ES-I3 (cell line): ENCODE measurements around the gene DIAPH3.

Source experiments
- H3K36me3 ChIP-seq: 2 replicates; pipeline ENCODE4 v1.6.1; 2013; ENCODE audit warnings: mild to moderate bottlenecking, low read length, control low read depth, moderate library complexity; ENCODE audit not compliant: insufficient read depth
- H3K4me1 ChIP-seq: 2 replicates; pipeline ENCODE4 v1.6.1; 2013; ENCODE audit warnings: mild to moderate bottlenecking, control low read depth, low read length; ENCODE audit not compliant: insufficient read depth
- H3K9ac ChIP-seq: 2 replicates; pipeline ENCODE4 v1.6.1; 2013; ENCODE audit warnings: low read depth, mild to moderate bottlenecking, low read length, moderate library complexity
- H3K9me3 ChIP-seq: 2 replicates; pipeline ENCODE4 v1.6.1; 2013; ENCODE audit warnings: mild to moderate bottlenecking, low read length, moderate library complexity; ENCODE audit not compliant: control insufficient read depth, insufficient read depth

The DIAPH3 gene

DNA sequence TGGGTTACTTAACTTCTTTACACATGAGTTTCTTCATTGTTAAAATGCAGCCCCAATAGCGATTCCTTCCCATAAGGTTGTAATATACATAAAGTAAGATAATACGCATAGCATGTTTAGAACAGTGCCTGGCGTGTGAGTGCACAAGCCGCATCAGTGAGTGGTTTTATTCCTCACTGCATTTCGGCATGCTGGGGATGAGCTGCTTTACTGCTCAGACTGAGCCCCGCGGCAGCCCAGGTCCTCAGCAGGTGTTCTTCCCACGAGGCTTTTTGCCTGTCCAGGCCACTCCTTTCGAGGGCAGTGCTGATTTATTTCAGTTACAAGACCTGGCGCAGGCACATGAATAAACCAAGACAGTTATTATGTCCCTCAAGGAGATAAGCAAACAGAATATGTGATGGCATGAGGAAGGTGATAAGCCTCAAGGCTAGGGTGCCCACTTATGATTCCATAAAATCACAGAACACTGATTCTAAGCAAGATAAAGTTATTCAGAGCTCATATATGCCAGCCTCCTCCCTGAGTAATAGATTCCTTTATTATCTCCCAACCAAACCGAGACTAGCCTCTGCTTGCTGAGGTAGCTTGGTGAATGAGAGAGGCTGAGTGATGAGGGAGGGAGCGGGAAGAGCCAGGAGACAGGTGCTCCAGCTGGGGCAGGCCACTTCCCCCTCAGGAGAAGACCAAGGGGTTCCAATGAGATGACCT lies 505.5 kb downstream of the DIAPH3 start:
- H3K9ac ChIP-seq, result no peak overlapping the region
- H3K9me3 ChIP-seq, result no peaks in the 10 kb centered on the region
- H3K4me1 ChIP-seq, result no peaks in the 10 kb centered on the region
- H3K36me3 ChIP-seq, result no peaks in the 10 kb centered on the region

DNA sequence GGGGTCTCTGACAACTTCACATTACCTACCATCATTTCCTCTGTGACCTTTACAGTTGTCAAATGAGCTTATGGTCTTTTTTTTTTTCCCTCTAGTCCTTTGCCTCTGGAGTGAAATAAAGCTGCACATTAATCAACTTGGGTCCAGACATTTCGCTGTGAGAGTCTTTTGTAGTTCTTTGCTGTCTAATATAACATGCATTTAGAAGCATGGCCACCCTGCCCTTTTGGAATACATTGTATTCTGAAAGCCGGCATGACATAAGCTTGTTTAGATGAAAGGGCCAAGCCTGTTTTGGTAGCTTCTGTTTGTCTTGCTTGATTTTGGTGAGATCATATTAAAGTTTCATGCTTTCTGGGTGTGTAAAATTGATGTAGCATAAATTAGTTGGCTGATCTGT lies 509.8 kb downstream of the DIAPH3 start:
- Histone ChIP-seq H3K36me3 (no peaks in the 10 kb centered on the region), H3K4me1 (no peaks in the 10 kb centered on the region), H3K9ac (no peak overlapping the region), H3K9me3 (no peaks in the 10 kb centered on the region)

DNA sequence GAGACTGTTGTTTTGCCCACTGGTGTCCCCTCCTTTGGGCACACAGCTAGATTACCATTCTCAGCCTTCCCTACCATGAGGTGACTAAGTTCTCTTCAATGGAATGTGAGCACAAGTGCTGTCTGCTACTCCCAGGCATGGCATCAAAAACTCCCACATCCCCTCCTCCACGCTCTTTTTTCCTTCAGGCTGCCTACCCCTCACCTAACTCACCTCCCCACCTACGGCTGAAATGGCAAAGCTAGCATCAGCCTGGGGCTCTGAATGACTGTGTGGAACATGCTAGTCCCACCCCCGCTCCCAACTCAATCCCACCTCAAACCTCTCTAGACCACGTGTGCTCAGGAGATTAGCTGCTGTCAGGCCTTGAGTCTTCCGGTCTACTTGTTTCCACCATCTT lies 512.2 kb downstream of the DIAPH3 start:
- Histone ChIP-seq H3K9me3 (no peaks in the 10 kb centered on the region), H3K36me3 (no peaks in the 10 kb centered on the region), H3K4me1 (no peaks in the 10 kb centered on the region), H3K9ac (no peak overlapping the region)

DNA sequence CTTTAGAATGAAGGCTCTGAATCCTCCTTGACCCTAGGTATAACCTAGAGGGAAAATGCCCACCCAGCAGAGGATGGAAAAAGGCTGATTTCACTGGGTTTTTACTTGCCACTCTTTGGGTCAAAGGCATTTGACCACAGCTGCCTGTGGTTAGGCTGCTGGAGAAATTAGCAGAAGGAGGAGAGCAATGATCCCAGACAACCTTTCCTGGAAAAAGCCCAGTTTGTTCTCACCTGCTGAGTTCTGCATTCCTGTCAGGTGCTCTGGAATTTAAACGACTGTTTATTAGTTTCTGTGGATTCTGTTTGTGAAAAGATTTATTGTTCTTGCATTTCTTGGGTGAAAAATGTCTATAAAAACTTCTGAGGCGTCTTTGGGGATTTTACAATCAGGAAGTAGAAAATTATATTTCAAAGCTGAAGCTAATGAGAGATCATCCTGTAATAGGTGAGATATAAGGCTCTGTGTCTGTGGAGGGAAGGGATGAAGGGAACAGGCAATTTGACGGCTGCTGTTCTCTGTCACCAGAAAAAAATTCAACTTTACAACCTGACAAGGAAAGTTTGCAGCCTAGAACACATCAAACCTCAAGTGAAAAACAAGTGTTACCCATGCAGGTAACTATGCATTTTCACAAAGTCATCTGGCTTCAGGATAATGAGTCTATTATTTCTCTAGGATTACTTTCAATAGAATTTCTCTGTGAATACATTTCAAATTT lies 519.7 kb downstream of the DIAPH3 start:
- peaks cover 16% of the 10 kb centered on the region; the same call in 1 of the 2 replicates for H3K4me1 ChIP-seq
- no peak overlapping the region for H3K9ac ChIP-seq
- no peaks in the 10 kb centered on the region for H3K36me3 ChIP-seq
- no peaks in the 10 kb centered on the region for H3K9me3 ChIP-seq

DNA sequence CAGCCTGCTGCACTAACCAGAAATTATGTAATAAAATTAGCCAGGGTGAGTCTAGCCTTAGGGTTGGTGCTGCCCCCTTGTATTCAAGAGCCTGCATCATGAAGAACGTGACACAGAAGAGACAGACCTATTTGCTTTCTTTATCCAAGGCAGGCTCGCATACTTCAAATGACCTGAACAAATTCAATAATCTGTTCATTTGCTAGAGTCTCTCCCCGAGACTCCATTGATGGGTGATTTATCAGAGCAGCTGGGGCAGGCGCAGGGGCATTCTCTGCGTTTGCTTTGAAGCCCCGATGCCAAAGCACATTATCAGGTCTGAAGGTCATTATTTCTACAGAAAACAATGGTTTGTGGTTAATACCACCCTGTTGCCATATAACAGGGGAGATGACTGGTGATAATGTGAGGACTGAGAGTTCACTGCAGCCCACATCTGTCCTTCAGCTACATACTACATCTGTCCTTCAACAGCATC lies 520.3 kb downstream of the DIAPH3 start:
- Histone ChIP-seq H3K9me3 (no peaks in the 10 kb centered on the region), H3K4me1 (peaks cover 16% of the 10 kb centered on the region; the same call in 1 of the 2 replicates), H3K36me3 (no peaks in the 10 kb centered on the region), H3K9ac (no peak overlapping the region)

DNA sequence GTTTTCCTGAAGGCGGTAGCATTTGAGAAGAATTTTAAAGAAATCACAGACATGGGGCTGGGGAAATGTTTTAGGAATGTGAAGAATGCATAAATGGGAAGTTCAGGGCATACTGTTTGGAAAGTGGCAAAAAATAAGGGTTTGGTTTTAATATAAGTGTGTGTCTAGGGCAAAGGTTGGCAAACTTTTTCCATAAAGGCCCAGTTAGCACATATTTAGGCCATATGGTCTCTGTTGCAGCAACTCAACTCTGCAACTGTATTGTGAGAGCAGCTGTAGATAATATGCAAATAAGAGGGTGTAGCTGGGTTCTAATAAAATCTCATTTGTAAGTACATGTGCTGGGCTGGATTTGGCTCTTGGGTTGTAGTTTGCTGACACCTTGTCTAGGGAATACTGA lies 521.9 kb downstream of the DIAPH3 start:
- Histone ChIP-seq H3K9me3 (no peaks in the 10 kb centered on the region), H3K4me1 (peaks cover 16% of the 10 kb centered on the region; the same call in 1 of the 2 replicates), H3K36me3 (no peaks in the 10 kb centered on the region), H3K9ac (no peak overlapping the region)

DNA sequence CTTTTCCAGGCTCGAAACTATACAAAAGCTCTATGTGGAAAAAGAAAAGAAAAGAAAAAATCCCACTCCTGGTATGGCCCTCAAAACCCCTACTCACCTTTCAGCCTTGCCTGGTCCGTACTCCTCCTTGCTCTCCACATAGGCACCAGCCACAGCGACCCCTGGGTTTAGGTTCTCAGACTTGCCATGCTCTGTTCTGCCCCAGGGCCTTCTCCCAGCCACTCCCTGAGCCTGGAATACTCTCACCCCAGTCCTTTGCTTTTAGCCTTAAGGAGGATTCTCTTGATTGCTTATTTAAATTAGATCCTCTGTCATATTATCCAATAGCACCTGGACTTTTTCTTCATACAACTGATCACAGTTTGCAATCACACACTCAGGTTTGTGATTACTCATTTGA lies 522.5 kb downstream of the DIAPH3 start:
- H3K9ac ChIP-seq, result no peak overlapping the region
- peaks cover 16% of the 10 kb centered on the region; the same call in 1 of the 2 replicates for H3K4me1 ChIP-seq
- H3K36me3 ChIP-seq, result no peaks in the 10 kb centered on the region
- H3K9me3 ChIP-seq, result no peaks in the 10 kb centered on the region

DNA sequence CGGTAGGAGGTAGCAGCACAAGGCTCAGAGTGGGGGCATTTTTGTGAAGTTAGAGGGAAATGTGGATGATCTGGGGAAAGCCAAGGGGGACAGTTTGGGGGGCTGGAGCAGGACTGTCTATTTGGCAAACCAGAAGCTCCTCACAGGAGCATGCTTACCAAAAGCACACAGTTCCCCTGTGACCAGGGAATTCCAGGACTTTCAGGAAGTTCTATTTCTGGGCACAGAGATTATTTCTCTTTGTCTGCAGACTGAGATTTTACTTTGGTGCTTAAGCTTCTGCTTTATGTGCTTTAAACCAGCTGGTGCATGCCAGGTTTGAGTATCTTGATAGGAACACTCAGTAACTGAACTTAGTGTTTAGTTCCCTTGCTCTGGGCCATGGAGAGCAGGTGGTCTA lies 525.3 kb downstream of the DIAPH3 start:
- Histone ChIP-seq H3K9me3 (no peaks in the 10 kb centered on the region), H3K4me1 (peaks cover 6% of the 10 kb centered on the region; the same call in 1 of the 2 replicates), H3K9ac (no peak overlapping the region), H3K36me3 (no peaks in the 10 kb centered on the region)

DNA sequence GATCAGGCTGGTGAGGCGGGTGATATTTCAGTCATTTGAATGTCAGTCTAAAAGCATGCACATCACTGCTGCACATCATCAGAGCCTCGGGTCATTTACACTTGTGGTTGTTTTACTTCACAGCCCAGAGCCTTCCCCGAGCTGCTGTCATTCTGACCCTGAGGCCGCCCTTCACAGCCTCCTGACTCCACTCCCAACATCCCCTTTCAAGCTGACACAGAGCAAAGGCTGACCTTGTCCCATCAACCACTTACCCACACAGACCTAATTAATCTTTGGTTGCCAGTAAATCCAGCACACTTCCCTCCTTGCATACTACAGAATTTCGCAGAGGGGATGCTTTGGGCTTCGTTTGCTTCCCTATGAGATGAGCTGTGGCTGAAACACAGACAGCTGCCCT lies 528.1 kb downstream of the DIAPH3 start:
- Histone ChIP-seq H3K4me1 (peaks cover 6% of the 10 kb centered on the region; the same call in 1 of the 2 replicates), H3K9me3 (no peaks in the 10 kb centered on the region), H3K9ac (no peak overlapping the region), H3K36me3 (no peaks in the 10 kb centered on the region)

DNA sequence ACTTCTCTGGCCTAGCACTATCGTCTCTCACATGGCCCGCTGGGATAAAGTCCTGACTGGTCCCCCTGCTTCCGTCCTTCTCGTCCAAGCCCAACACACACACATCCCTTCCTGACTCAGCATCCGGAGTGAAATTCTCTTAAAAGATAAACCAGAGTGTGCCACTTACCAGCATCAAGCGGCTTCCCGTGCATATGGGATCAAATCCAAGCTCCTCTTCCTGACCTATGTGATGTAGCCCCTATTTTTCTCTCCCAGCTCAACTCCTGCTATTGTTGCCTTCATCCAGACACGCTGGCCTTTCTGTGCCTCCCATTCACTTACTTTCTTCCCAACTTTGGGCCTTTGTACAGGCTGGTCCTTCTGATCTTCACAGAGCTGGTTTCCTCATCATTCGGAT lies 530.4 kb downstream of the DIAPH3 start:
- no peaks in the 10 kb centered on the region for H3K36me3 ChIP-seq
- H3K9ac ChIP-seq, result no peak overlapping the region

DNA sequence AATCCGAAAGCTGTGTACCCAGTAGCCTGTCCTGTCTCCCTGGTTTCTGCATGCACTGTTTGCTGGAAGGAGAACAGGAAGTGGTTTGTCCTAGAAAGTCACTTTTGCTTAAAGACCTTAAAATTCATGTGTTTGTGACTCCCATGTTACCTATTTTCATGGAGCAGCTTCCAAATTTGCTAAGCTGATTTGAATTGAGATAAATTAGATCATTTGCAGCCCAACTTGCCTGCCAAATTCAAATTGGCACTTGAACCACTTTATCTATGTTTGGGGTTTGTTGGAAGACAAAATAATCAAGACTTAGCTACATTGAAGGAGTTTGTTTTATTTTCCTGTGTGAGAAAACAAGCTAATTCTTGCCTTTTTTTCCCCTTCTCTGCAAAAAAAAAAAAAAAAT lies 532.5 kb downstream of the DIAPH3 start:
- H3K36me3 ChIP-seq, result no peaks in the 10 kb centered on the region
- H3K9me3 ChIP-seq, result no peaks in the 10 kb centered on the region
- H3K9ac ChIP-seq, result no peak overlapping the region
- H3K4me1 ChIP-seq, result peaks cover 6% of the 10 kb centered on the region; the same call in 1 of the 2 replicates

More for the DNA sequence above, 530.4 kb downstream of the DIAPH3 start:
- peaks cover 6% of the 10 kb centered on the region; the same call in 1 of the 2 replicates for H3K4me1 ChIP-seq
- no peaks in the 10 kb centered on the region for H3K9me3 ChIP-seq

- H3K4me1 ChIP-seq, result peaks cover 8% of the 10 kb centered on the region
- H3K9ac ChIP-seq, result no peak overlapping the region
- H3K36me3 ChIP-seq, result no peaks in the 10 kb centered on the region
- no peaks in the 10 kb centered on the region for H3K9me3 ChIP-seq
Measured at GRCh38 chr13:59625111-59625510, 538.6 kb downstream of the DIAPH3 start.

- H3K36me3 ChIP-seq, result no peaks in the 10 kb centered on the region
- peaks cover 8% of the 10 kb centered on the region for H3K4me1 ChIP-seq
- no peak overlapping the region for H3K9ac ChIP-seq
- no peaks in the 10 kb centered on the region for H3K9me3 ChIP-seq
Measured at GRCh38 chr13:59623206-59623915, 540.4 kb downstream of the DIAPH3 start.

GRCh38 chr13:59621773-59622172 lies 542.0 kb downstream of the DIAPH3 start:
- no peaks in the 10 kb centered on the region for H3K9me3 ChIP-seq
- H3K4me1 ChIP-seq, result peaks cover 8% of the 10 kb centered on the region
- no peak overlapping the region for H3K9ac ChIP-seq
- H3K36me3 ChIP-seq, result no peaks in the 10 kb centered on the region
